HG02798 (cell line): ENCODE measurements around the gene ETFBKMT.
A peak's percentile ranks its signal among the peaks of the same experiment; 100 is the strongest.
"Not testable (repeated sequence)": the region's sequence is repeated elsewhere in the genome, so short reads cannot be mapped to it uniquely, and the experiment has no call there.

ENCODE experiments used
- ATAC-seq: cut with Tn5 transposase; IDR thresholded peaks from one replicate; pipeline ENCODE4 v1.9.1; 2021; ENCODE audit warnings: mild to moderate bottlenecking; ENCODE audit not compliant: unreplicated experiment, poor library complexity

Gene ETFBKMT

DNA sequence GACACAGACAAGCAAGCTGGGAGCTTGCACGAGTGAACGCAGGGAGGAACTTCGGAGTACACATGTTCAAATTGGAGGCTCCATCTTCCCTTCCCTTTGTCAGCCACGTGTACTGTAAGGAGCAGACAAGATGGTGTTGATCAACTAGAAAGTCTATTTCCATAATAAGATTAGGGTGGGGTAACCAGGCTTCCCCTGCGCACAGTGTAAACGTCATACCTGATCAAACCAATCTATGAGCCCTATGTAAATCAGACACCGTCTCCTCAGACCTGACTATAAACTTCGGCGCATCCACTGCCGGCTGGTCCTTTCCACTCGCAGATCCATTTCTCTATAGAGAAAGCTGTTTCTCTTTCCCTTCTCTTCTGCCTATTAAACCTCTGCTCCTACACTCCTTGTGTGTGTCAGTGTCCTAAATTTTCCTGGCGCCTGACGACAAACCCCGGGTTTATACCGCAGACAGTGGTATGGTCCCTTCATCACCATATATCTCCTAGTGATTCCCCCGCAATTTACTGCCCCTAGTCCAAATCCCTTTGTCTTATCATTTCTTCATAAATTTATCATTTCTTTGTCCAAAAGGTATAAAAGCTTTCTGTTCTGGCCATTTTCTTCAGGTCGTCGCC, 7.5 kb upstream of the ETFBKMT start:
- no peak for ATAC-seq

GRCh38 chr12:31655208-31655607, 4.3 kb upstream of the ETFBKMT start:
- ATAC-seq, result no peak

DNA sequence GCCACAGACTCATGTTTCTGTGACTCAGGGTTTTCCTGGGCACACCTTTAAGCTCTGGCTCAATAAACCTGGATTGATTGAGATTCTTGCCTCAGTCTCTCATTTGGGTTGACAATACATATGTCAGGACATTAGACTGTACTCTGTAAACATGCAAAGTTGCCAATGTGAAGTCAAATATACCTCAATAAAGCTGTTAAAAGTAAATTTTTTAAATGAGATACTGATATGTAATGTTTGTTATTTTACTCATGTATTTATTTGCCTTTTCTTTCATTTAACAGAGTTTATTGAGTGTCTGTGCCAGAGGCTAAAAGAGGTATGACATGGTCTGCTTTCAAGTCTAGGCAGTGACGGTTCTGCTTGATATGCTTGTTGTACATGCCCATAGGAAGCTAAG, 3.7 kb upstream of the ETFBKMT start:
- no peak for ATAC-seq

- ATAC-seq, result no peak
Measured at GRCh38 chr12:31658471-31659086, 909 bp upstream of the ETFBKMT start.

DNA sequence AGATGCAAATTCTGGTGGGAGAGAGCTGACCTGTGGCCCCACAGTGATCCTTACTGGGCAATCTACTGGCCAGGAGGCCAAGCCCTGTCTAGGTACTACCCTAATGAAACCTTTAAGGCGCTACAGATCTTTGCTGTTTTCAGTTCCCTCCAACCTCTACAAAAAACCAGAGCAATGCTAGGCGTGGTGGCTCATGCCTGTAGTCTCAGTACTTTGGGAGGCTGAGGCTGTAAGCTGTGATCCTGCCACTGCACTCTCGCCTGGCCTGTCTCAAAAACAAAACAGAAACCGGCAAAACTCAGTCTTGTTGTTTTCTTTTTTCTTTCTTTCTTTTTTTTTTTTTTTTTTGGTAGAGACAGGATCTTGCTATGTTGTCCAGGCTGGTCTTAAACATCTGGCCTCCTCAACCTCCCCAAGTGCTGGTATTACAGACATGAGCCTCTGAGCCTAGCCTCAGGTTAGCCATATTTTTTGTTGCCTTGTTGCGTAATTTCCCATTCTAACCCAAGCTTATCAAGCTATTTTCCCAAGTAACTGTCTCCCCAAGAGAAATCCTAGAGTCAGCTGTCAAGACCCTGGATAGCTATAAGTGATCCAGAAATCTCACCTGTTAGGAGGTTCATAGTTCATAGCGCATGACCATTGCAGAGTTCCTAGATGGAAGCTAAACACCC, 2.8 kb downstream of the ETFBKMT start:
- ATAC-seq, result no peak

DNA sequence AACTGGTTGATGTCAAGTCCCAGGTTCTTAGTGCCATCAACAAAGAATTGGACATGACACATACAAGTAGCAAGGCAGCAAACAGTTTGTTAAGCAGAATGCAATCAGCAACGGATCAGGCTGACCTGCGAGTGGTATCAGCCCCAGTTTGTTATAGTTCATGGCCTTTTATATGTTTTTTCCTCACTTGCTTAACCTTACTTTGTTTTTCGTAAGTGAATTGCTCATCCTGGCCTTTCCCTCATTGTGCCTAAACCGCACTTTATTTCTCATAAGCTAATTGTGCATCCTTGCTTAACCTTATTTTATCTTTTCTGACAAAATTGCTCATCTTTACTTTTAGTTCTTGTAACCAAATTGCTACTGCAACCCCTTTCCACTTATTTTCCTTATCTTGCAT, 4.1 kb downstream of the ETFBKMT start:
- no peak for ATAC-seq

- no peak for ATAC-seq
Measured at GRCh38 chr12:31664038-31664437, 4.5 kb downstream of the ETFBKMT start.

DNA sequence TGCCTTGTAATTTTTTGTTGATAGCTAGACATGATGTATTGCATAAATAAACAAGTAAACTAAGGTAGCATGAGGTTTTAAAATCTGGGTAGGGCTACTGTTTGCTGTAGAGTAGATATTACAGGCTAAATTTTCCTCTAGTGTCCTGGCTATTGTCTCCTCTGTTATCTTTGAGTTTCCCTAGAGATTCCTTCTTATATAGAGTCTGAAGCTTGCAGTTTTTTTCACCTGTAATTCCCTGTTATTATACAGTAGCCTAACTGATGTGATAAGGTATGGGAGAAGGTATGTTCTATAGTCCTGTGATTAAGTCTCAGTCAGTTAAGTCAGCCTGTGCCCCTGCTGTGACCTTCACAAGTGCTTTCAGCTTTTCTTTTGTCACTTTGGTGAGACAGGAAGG, 9.5 kb downstream of the ETFBKMT start:
- ATAC-seq, result no peak

- not testable (repeated sequence) for ATAC-seq
Measured at GRCh38 chr12:31669582-31669981, 10.1 kb downstream of the ETFBKMT start.

GRCh38 chr12:31672521-31672920, 13.0 kb downstream of the ETFBKMT start:
- ATAC-seq, result no peak

- peak; percentile 90 for ATAC-seq
Measured at GRCh38 chr12:31682136-31682962, 22.9 kb downstream of the ETFBKMT start.

DNA sequence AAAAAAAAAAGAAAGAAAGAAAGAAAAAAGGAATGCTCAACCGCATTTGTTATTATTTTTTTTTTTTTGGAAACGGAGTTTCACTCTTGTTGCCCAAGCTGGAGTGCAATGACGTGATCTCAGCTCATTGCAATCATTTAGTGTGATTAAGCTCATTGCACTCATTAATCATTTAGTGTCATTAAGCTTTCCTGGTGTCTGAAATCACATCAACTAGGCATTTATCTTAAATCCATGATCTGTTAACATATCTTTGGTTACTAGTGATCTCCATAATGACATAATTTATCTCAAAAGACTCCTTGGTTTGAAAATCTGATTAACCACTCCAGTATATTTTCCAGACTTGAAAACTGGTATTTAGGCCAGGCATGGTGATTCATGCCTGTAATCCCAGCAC, 26.3 kb downstream of the ETFBKMT start:
- no peak for ATAC-seq

GRCh38 chr12:31687101-31687527, 27.6 kb downstream of the ETFBKMT start:
- peak; percentile 79 for ATAC-seq

GRCh38 chr12:31689921-31690320, 30.4 kb downstream of the ETFBKMT start:
- not testable (repeated sequence) for ATAC-seq

DNA sequence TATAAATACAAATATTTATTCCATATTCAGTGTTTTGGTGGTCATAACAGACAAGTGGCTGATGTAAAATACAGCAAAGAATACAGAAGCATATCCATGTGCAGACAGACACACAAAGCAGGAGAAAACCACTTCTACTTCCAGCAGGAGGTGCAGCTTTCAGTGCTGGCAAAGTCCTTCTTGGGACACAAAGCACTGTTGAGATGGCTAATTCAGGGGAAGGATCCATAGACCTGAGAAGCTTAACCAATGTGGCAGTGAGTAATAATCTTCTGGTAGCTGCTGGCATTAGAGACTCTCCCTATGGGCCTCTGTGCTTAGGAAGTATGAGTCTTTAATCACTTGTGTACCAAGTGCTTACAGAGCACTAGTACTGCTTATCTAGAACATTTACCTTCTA, 42.6 kb downstream of the ETFBKMT start:
- ATAC-seq, result no peak

DNA sequence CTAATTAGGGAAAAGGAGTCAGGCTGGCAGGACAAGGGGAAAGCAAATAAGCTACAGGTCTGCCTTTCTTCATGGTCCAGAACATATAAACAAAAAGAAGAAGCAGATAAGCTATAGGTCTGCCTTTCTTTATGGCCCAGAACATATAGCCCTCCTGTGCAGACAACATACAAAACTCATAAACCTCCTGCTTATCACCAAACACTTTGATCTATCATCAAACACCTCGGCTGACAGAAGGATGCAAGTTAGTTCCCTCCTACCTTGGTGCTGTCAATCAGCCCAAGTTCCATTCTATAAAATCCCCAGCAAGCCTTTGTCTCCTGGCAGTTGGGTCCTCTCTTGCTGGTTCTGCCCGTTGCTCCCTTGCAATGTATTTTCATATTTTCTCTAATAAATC, 46.1 kb downstream of the ETFBKMT start:
- ATAC-seq, result no peak

DNA sequence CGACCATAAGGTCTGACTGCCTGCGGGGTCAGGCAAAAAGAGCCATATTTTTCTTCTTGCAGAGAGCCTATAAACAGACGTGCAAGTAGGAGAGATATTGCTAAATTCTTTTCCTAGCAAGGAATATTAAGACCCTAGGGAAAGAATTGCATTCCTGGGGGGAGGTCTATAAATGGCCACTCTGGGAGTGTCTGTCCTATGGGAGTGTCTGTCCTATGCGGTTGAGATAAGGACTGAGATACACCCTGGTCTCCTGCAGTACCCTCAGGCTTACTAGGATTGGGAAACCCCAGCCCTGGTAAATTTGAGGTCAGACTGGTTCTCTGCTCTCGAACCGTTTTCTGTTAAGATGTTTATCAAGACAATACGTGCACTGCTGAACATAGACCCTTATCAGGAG, 48.6 kb downstream of the ETFBKMT start:
- not testable (repeated sequence) for ATAC-seq

DNA sequence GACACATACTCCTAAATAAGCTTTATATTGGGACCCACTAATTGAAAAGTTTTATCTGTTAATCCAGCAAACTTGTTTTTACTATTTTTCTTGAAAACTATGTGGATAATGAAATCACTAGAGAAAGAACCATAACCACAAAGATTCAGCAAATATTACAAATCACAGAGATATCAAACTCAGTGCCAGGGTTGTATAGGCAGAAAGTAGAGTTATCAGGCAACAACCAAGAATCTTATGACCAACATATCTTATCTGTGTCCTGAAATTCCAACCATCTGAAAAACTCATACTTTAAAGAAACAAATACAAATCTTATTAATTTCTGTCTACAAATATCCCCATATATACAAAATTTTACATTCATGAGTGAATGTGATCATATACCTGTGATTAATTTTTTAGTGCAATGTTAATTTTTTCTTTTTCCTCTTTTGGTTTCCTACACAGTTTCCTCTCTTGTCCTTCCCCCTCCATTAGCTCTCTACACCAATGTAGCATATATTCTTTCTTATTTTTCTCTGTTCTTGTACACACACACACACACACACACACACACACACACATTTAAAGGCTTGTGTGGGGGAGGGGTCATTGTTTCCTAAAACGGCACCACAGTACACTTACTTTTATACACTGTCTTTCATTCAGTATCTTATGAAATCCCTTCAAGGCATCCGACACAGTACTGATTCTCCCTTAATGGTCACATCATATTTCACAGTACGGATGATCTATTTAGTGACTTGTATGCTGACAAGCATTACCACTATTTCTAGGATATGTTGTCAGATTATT, 50.7 kb downstream of the ETFBKMT start:
- no peak for ATAC-seq

DNA sequence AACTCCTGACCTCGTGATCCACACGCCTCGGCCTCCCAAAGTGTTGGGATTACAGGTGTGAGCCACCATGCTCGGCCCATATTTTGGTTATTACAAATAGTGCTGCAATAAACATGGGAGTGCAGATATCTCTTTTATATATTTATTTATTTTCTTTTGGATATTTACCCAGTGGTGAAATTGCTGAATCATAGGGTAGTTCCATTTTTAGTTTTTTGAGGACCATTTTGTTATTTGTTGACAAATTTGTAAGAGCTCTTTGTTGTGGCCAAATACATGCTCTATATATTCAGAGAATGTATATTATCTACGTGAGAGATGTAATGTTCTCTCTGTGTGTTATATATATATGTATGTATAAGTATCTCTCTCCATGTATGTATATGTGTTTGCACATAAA, 53.4 kb downstream of the ETFBKMT start:
- ATAC-seq, result no peak
